GM19468 (cell line): ENCODE results near the gene MED23.

ENCODE experiments used
- ATAC-seq: cut with Tn5 transposase; IDR thresholded peaks from one replicate; pipeline ENCODE4 v1.9.1; 2021; ENCODE audit warnings: mild to moderate bottlenecking, moderate library complexity, moderate number of reproducible peaks; ENCODE audit not compliant: unreplicated experiment; ENCODE audit errors: extremely low read depth

Gene MED23

GRCh38 chr6:131523988-131524673, 103.9 kb downstream of the MED23 start:
- no peak for ATAC-seq
